IMR-90 (cell line): ENCODE measurements around the gene NBEAL1. TPM values are rescaled to one million over a fixed set of nuclear protein-coding genes. Genes with fewer than 3 reads are reported as not detected.
A peak's percentile ranks its signal among the peaks of the same experiment; 100 is the strongest.

Experiments
- ATAC-seq: fragments of 200-7000 bp; cut with Tn5 transposase; 2 replicates; pipeline ENCODE4 v1.9.1; 2020; ENCODE audit warnings: low read depth, mild to moderate bottlenecking, moderate library complexity
- BruUV-seq: library from RNA; stranded (reverse); fragments of 400-500 nt; replicated peaks from 2 replicates; lab custom pipeline; 2021; lab: Mats Ljungman, UMichigan
- CTCF ChIA-PET: fragments of 300-600 bp; formaldehyde crosslinking; extraction: SDS; loops from one replicate; lab custom pipeline; 2021; ENCODE audit warnings: antibody characterized with exemption; lab: Yijun Ruan, JAX
- POLR2A ChIA-PET: fragments of 300-600 bp; sonication (Branson Sonifier 250); formaldehyde crosslinking; loops from one replicate; lab custom pipeline; 2022; ENCODE audit warnings: antibody characterized with exemption; ENCODE audit not compliant: unreplicated experiment; lab: Charles Lee
- DNase-seq: peaks from one replicate; pipeline ENCODE4 v3.0.0; 2013
- H2AFZ ChIP-seq: replicated peaks from 2 replicates; pipeline ENCODE3; 2013; ENCODE audit warnings: low read length, mild to moderate bottlenecking; ENCODE audit not compliant: poor library complexity
- H2AK5ac ChIP-seq: 2 replicates; pipeline ENCODE4 v1.6.1; 2013; ENCODE audit warnings: low read depth, low read length, inconsistent platforms
- H2AK9ac ChIP-seq: replicated peaks from 2 replicates; pipeline ENCODE3; 2013; ENCODE audit warnings: mild to moderate bottlenecking, low read depth, low read length, moderate library complexity; ENCODE audit not compliant: poor library complexity
- H2BK120ac ChIP-seq: 2 replicates; pipeline ENCODE4 v1.6.1; 2013; ENCODE audit warnings: low read depth, low read length, inconsistent platforms
- H2BK15ac ChIP-seq: 3 replicates; pipeline ENCODE4 v1.6.1; 2013; ENCODE audit warnings: low read depth, low read length, inconsistent platforms
- H2BK20ac ChIP-seq: 2 replicates; pipeline ENCODE4 v1.6.1; 2013; ENCODE audit warnings: low read depth, mild to moderate bottlenecking, inconsistent platforms, low read length, moderate library complexity
- H2BK5ac ChIP-seq: 2 replicates; pipeline ENCODE4 v1.6.1; 2013; ENCODE audit warnings: mild to moderate bottlenecking, low read depth, low read length, inconsistent platforms; ENCODE audit not compliant: poor library complexity, severe bottlenecking
- H3K14ac ChIP-seq: replicated peaks from 2 replicates; pipeline ENCODE4 v1.6.1; 2013; ENCODE audit warnings: low read depth, low read length, inconsistent platforms
- H3K18ac ChIP-seq: 2 replicates; pipeline ENCODE4 v1.6.1; 2013; ENCODE audit warnings: low read depth, low read length, control low read depth
- H3K23ac ChIP-seq: 2 replicates; pipeline ENCODE4 v1.6.1; 2013; ENCODE audit warnings: low read depth, low read length, inconsistent platforms
- H3K27ac ChIP-seq: 2 replicates; pipeline ENCODE4 v1.5.1; 2013; ENCODE audit warnings: mild to moderate bottlenecking, control low read depth, low read length; ENCODE audit not compliant: insufficient read depth
- H3K27me3 ChIP-seq: 2 replicates; pipeline ENCODE4 v1.6.1; 2013; ENCODE audit warnings: low read length; ENCODE audit not compliant: control insufficient read depth, insufficient read depth
- H3K36me3 ChIP-seq: 2 replicates; pipeline ENCODE4 v1.6.1; 2013; ENCODE audit warnings: low read length, mixed read lengths; ENCODE audit not compliant: control insufficient read depth, insufficient read depth
- H3K4ac ChIP-seq: 2 replicates; pipeline ENCODE4 v1.6.1; 2013; ENCODE audit warnings: low read depth, low read length, inconsistent platforms
- H3K4me1 ChIP-seq: 2 replicates; pipeline ENCODE4 v1.6.1; 2013; ENCODE audit warnings: low read length, mixed read lengths; ENCODE audit not compliant: control insufficient read depth, insufficient read depth
- H3K4me2 ChIP-seq: 2 replicates; pipeline ENCODE4 v1.6.1; 2013; ENCODE audit warnings: low read depth, mild to moderate bottlenecking, control low read depth, low read length, moderate library complexity
- H3K4me3 ChIP-seq: 2 replicates; pipeline ENCODE4 v1.5.1; 2013; ENCODE audit warnings: low read depth, mild to moderate bottlenecking, control low read depth, low read length, moderate library complexity; ENCODE audit not compliant: insufficient read depth
- H3K56ac ChIP-seq: 2 replicates; pipeline ENCODE4 v1.6.1; 2013; ENCODE audit warnings: low read length, inconsistent platforms; ENCODE audit not compliant: insufficient read depth; ENCODE audit errors: extremely low read depth
- H3K79me1 ChIP-seq, 2 experiments: 2 replicates each; pipeline ENCODE4 v1.6.1; 2013; ENCODE audit warnings: low read length in 2 of 2, inconsistent platforms in 1 of 2, low read depth in 1 of 2
- H3K9ac ChIP-seq: 2 replicates; pipeline ENCODE4 v1.6.1; 2013; ENCODE audit warnings: low read depth, low read length, control low read depth
- H3K9me1 ChIP-seq: 2 replicates; pipeline ENCODE4 v1.6.1; 2013; ENCODE audit warnings: low read length, inconsistent platforms; ENCODE audit not compliant: insufficient read depth
- H3K9me3 ChIP-seq: 2 replicates; pipeline ENCODE4 v1.6.1; 2013; ENCODE audit warnings: low read length; ENCODE audit not compliant: control insufficient read depth, insufficient read depth
- H4K20me1 ChIP-seq: 2 replicates; pipeline ENCODE4 v1.6.1; 2013; ENCODE audit warnings: low read length, inconsistent platforms; ENCODE audit not compliant: insufficient read depth
- H4K5ac ChIP-seq: 2 replicates; pipeline ENCODE4 v1.6.1; 2013; ENCODE audit warnings: mild to moderate bottlenecking, low read depth, low read length, control low read depth
- H4K8ac ChIP-seq, 2 experiments: 2 replicates each; pipeline ENCODE4 v1.6.1; 2013; ENCODE audit warnings: low read depth in 2 of 2, low read length in 2 of 2, control low read depth in 1 of 2, inconsistent platforms in 1 of 2
- H4K91ac ChIP-seq: 2 replicates; pipeline ENCODE4 v1.6.1; 2013; ENCODE audit warnings: low read depth, low read length, inconsistent platforms; ENCODE audit not compliant: insufficient read depth
- BHLHE40 ChIP-seq: fragments of 150-350 bp; IDR thresholded peaks from 2 replicates; pipeline ENCODE4 v1.6.1; 2016; ENCODE audit warnings: mild to moderate bottlenecking, low read depth, low read length
- CEBPB ChIP-seq: IDR thresholded peaks from 2 replicates; pipeline ENCODE4 v1.6.1; 2012; ENCODE audit warnings: low read depth, low read length, improper control_type of control experiment
- CHD1 ChIP-seq: IDR thresholded peaks from 2 replicates; pipeline ENCODE4 v1.6.1; 2012; ENCODE audit warnings: low read depth, low read length, improper control_type of control experiment
- FOS ChIP-seq: fragments of 150-350 bp; IDR thresholded peaks from 2 replicates; pipeline ENCODE4 v1.6.1; 2016; ENCODE audit warnings: low read depth, low read length
- MAFK ChIP-seq: IDR thresholded peaks from 2 replicates; pipeline ENCODE4 v1.6.1; 2012; ENCODE audit warnings: low read depth, low read length, improper control_type of control experiment
- MAZ ChIP-seq: IDR thresholded peaks from 2 replicates; pipeline ENCODE4 v1.6.1; 2012; ENCODE audit warnings: low read depth, mild to moderate bottlenecking, low read length, improper control_type of control experiment, moderate library complexity, borderline replicate concordance
- NFE2L2 ChIP-seq: fragments of 150-350 bp; IDR thresholded peaks from 2 replicates; pipeline ENCODE4 v1.6.1; 2016; ENCODE audit warnings: low read depth, mild to moderate bottlenecking, low read length
- RAD21 ChIP-seq: IDR thresholded peaks from 2 replicates; pipeline ENCODE4 v1.6.1; 2012; ENCODE audit warnings: low read length, improper control_type of control experiment
- RCOR1 ChIP-seq: IDR thresholded peaks from 2 replicates; pipeline ENCODE4 v1.6.1; 2012; ENCODE audit warnings: mild to moderate bottlenecking, low read length, improper control_type of control experiment; ENCODE audit not compliant: insufficient replicate concordance
- RFX5 ChIP-seq: IDR thresholded peaks from 2 replicates; pipeline ENCODE4 v1.8.0; 2012; ENCODE audit warnings: low read depth, mild to moderate bottlenecking, low read length, moderate library complexity
- SMC3 ChIP-seq: fragments of 150-350 bp; IDR thresholded peaks from 2 replicates; pipeline ENCODE4 v1.6.1; 2016; ENCODE audit warnings: low read depth, mild to moderate bottlenecking, antibody characterized with exemption, low read length, moderate library complexity
- WGBS, 2 experiments: methylation state at CpG; one replicate each; pipeline versions ENCODE4 v1.1.5 to v1.1.7; 2013; ENCODE audit warnings: missing lambda C conversion rate in 2 of 2; ENCODE audit not compliant: insufficient read length in 1 of 2; ENCODE audit errors: extremely low coverage in 2 of 2; 5-methylcytosine and 5-hydroxymethylcytosine counted together
- dilution Hi-C: fragments of 300-500 bp; cut with HindIII; formaldehyde crosslinking; loops from one replicate; pipeline ENCODE4 v1.14.3; 2018; ENCODE audit warnings: low sequenced_read_pairs; ENCODE audit not compliant: unreplicated experiment
- in situ Hi-C: fragments of 300-500 bp; cut with MboI; formaldehyde crosslinking; loops from 3 replicates; pipeline ENCODE4 v1.14.3; 2019; ENCODE audit warnings: low sequenced_read_pairs, inconsistent platforms, mixed read lengths
- intact Hi-C: fragments of 100-400 bp; cut with micrococcal nuclease; formaldehyde crosslinking; loops from 2 replicates; pipeline ENCODE4 v1.10.0; 2022
- polyA plus RNA-seq, 3 experiments: library from polyadenylated mRNA; depleted of rRNA; stranded (reverse); fragments of >200 nt; gene quantifications; 2 replicates each; pipeline ENCODE4 v1.2.3, GENCODE V29; 2012; ENCODE audit warnings: low replicate concordance in 1 of 3
- total RNA-seq: library from RNA; depleted of rRNA; stranded (reverse); fragments of >200 nt; gene quantifications from 2 replicates; pipeline ENCODE4 v1.2.3, GENCODE V29; 2012
- TF ChIP-seq, protein P1 (sequence below): conservative IDR thresholded peaks from 2 replicates; pipeline ENCODE4 v1.5.1; 2012; ENCODE audit warnings: mild to moderate bottlenecking, low read depth, low read length, improper control_type of control experiment
- TF ChIP-seq, protein P2 (sequence below): fragments of 150-350 bp; IDR thresholded peaks from 2 replicates; pipeline ENCODE4 v1.6.1; 2017; ENCODE audit warnings: mild to moderate bottlenecking, antibody characterized with exemption, low read length, low read depth
- TF ChIP-seq, protein P3 (sequence below): fragments of 150-350 bp; IDR thresholded peaks from 2 replicates; pipeline ENCODE4 v1.6.1; 2016; ENCODE audit warnings: low read depth, mild to moderate bottlenecking, low read length, moderate library complexity, borderline replicate concordance

The NBEAL1 gene
- total and polyA plus RNA-seq, 2 of the 4 experiments (the other 2 are of a cell fraction): 6.4 to 38.0 TPM

DNA sequence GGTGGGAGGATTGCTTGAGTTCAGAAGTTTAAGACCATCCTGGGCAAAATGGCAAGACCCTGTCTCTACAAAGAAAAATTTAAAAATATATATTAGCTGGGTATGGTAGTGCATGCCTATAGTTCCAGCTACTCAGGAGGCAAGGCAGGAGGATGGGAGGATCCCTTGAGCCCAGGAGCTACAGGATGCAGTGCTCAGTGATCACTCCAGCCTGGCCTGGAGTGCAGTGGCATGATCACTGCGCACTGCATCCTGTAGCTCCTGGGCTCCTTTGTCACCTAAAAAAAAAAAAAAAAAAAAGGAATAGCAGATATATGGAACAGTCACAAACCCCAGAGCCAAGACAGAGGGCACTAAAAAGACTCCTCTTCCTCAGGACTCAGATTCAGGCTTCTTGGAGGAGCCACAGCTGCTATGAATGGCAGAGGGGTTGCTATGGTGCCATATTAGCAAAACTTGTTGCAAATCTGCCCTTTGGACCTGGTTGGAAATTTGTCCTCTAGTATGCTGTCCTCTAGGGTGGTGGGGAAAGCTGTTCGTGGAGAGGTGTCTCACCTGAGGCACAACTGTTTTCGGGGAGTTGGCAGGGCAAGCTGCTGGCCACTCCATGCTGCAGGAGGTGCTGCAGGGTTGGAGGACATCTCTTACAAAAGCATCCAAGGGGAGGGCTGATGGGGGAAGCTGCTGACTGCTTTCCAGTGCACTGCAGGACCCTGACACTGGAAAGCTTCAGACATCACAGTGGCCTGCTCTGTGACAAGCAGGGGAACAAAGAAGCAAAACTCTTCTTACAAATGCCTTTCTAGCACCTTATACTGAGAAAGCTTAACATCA is 246.9 kb downstream of the NBEAL1 start:
- Histone ChIP-seq H3K9me3 (no peaks in the 10 kb centered on the region), H4K5ac (no peak overlapping the region), H3K4me3 (no peak overlapping the region), H2BK120ac (no peak overlapping the region), H4K8ac (no peak overlapping the region), H2BK5ac (no peak overlapping the region), H3K14ac (no peak overlapping the region), H3K9me1 (0 out of 2 replicates have a peak, but pooled peaks cover 5% of the 10 kb centered on the region), H3K4ac (no peak overlapping the region), H3K4me2 (no peak overlapping the region), H3K56ac (no peak overlapping the region), H3K23ac (no peak overlapping the region), H2BK20ac (no peak overlapping the region), H3K18ac (no peak overlapping the region), H4K91ac (no peak overlapping the region), H3K4me1 (no peaks in the 10 kb centered on the region), H3K79me1 (peaks cover 15 to 33% of the 10 kb centered on the region in 2 experiments), H2BK15ac (no peak overlapping the region), H2AK5ac (no peak overlapping the region), H3K36me3 (peaks cover 19% of the 10 kb centered on the region), H3K9ac (no peak overlapping the region), H2AFZ (peak overlapping the region; percentile 3), H2AK9ac (peak overlapping the region; percentile 52), H3K27ac (no peak overlapping the region), H3K27me3 (no peaks in the 10 kb centered on the region), H4K20me1 (no peaks in the 10 kb centered on the region)
- intact Hi-C loops (loop anchor here (10.0 kb wide), 1 partner anchor 163 kb away; no protein-coding TSS in a partner anchor), dilution Hi-C loops (no loop called here), in situ Hi-C loops (no loop called here)
- TF ChIP-seq BHLHE40: no peak
- no peak for TF ChIP-seq RFX5
- TF ChIP-seq RAD21: no peak
- TF ChIP-seq SMC3: no peak
- no peak for TF ChIP-seq MAZ
- no peak for TF ChIP-seq MAFK
- TF ChIP-seq, protein P1, sequence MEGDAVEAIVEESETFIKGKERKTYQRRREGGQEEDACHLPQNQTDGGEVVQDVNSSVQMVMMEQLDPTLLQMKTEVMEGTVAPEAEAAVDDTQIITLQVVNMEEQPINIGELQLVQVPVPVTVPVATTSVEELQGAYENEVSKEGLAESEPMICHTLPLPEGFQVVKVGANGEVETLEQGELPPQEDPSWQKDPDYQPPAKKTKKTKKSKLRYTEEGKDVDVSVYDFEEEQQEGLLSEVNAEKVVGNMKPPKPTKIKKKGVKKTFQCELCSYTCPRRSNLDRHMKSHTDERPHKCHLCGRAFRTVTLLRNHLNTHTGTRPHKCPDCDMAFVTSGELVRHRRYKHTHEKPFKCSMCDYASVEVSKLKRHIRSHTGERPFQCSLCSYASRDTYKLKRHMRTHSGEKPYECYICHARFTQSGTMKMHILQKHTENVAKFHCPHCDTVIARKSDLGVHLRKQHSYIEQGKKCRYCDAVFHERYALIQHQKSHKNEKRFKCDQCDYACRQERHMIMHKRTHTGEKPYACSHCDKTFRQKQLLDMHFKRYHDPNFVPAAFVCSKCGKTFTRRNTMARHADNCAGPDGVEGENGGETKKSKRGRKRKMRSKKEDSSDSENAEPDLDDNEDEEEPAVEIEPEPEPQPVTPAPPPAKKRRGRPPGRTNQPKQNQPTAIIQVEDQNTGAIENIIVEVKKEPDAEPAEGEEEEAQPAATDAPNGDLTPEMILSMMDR: no peak
- TF ChIP-seq, protein P2, sequence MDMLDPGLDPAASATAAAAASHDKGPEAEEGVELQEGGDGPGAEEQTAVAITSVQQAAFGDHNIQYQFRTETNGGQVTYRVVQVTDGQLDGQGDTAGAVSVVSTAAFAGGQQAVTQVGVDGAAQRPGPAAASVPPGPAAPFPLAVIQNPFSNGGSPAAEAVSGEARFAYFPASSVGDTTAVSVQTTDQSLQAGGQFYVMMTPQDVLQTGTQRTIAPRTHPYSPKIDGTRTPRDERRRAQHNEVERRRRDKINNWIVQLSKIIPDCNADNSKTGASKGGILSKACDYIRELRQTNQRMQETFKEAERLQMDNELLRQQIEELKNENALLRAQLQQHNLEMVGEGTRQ: no peak
- TF ChIP-seq RCOR1: no peak
- no peak for TF ChIP-seq NFE2L2
- TF ChIP-seq CHD1: no peak
- TF ChIP-seq FOS: no peak
- TF ChIP-seq, protein P3, sequence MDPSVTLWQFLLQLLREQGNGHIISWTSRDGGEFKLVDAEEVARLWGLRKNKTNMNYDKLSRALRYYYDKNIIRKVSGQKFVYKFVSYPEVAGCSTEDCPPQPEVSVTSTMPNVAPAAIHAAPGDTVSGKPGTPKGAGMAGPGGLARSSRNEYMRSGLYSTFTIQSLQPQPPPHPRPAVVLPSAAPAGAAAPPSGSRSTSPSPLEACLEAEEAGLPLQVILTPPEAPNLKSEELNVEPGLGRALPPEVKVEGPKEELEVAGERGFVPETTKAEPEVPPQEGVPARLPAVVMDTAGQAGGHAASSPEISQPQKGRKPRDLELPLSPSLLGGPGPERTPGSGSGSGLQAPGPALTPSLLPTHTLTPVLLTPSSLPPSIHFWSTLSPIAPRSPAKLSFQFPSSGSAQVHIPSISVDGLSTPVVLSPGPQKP: no peak
- no peak for TF ChIP-seq CEBPB
- no TSS peak for BruUV-seq
- no peak for ATAC-seq
- ChIA-PET POLR2A (interaction anchor here (0.6 kb wide), 1 partner anchor 390 kb away, joined by 3 read pairs; no protein-coding TSS in a partner anchor), CTCF (no interaction called here)
- WGBS, 2 experiments: no CpG with 5 or more reads among the region's 3 CpGs
- no peak for DNase-seq
